GM23338 (cell line): Measurements from ENCODE around the gene ENC1.

Experiments used
- EZH2 ChIP-seq: fragments of 200-600 bp; sonication (generic); IDR thresholded peaks from one replicate; pipeline ENCODE4 v1.8.0; 2017; ENCODE audit warnings: antibody characterized with exemption, mild to moderate bottlenecking, low read depth; ENCODE audit not compliant: unreplicated experiment
- TF ChIP-seq, protein P1 (sequence below), 2 experiments: fragments of 200-600 bp in 1 of 2; sonication (generic) in 1 of 2; conservative IDR thresholded peaks; 2 replicates each; pipeline versions ENCODE4 v1.5.1 to v1.6.1; 2016 to 2017; ENCODE audit warnings: antibody characterized with exemption in 2 of 2, low read depth in 2 of 2, mild to moderate bottlenecking in 2 of 2, moderate library complexity in 1 of 2

DNA sequence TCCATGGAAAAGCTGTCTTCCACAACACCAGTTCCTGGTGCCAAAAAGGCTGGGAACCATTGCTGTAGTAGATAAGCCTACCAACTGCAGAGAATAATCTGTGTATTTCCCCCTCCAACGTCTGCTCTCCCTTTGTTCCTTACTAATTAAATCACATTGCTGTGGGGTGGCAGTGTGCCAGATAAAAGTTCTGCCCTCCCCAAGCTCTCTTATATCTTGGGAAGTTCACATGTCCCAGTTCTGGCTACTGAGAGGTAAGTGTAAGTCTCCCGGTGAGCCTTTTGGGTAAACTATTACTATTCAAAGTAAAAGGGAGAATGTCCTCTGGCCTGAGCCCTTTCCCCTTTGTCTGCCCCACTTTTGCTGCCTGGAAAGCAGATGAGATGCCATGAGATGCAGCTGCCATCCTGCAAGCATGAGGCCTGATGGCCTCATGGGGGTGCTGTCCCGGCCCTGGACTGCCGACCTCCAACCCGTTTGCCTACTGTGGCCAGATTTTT, 14.7 kb downstream of the ENC1 start:
- TF ChIP-seq, protein P1, sequence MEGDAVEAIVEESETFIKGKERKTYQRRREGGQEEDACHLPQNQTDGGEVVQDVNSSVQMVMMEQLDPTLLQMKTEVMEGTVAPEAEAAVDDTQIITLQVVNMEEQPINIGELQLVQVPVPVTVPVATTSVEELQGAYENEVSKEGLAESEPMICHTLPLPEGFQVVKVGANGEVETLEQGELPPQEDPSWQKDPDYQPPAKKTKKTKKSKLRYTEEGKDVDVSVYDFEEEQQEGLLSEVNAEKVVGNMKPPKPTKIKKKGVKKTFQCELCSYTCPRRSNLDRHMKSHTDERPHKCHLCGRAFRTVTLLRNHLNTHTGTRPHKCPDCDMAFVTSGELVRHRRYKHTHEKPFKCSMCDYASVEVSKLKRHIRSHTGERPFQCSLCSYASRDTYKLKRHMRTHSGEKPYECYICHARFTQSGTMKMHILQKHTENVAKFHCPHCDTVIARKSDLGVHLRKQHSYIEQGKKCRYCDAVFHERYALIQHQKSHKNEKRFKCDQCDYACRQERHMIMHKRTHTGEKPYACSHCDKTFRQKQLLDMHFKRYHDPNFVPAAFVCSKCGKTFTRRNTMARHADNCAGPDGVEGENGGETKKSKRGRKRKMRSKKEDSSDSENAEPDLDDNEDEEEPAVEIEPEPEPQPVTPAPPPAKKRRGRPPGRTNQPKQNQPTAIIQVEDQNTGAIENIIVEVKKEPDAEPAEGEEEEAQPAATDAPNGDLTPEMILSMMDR (conservative IDR thresholded peaks at IDR 0.05; ENCODE audit: low read depth in 2 of 2): peak; percentile 60 to 71
- no peak for TF ChIP-seq EZH2
